Measurements from ENCODE around the gene BRD3OS.

Gene BRD3OS

GRCh38 chr9:134028076-134028475 is 2.8 kb downstream of the BRD3OS start:
- DNase-seq (ENCODE audit: extremely low read depth, insufficient read length), result no peak
- TF ChIP-seq CTCF (IDR thresholded peaks at IDR 0.05; ENCODE audit: insufficient read depth, low read length, poor library complexity, severe bottlenecking), result no peak
- Histone ChIP-seq H3K27me3 (replicated peaks; ENCODE audit: control insufficient read depth, insufficient read depth, low read length) (no peaks in the 10 kb centered on the region), H3K4me3 (replicated peaks; ENCODE audit: low read depth, low read length) (no peak overlapping the region), H3K36me3 (ENCODE audit: control insufficient read depth, insufficient read depth, low read length) (peaks cover 7% of the 10 kb centered on the region)

GRCh38 chr9:134028575-134029247 is 3.4 kb downstream of the BRD3OS start:
- no peak for DNase-seq (ENCODE audit: extremely low read depth, insufficient read length)
- TF ChIP-seq CTCF (IDR thresholded peaks at IDR 0.05; ENCODE audit: insufficient read depth, low read length, poor library complexity, severe bottlenecking), result no peak
- Histone ChIP-seq H3K36me3 (ENCODE audit: control insufficient read depth, insufficient read depth, low read length) (peaks cover 11% of the 10 kb centered on the region), H3K27me3 (replicated peaks; ENCODE audit: control insufficient read depth, insufficient read depth, low read length) (no peaks in the 10 kb centered on the region), H3K4me3 (replicated peaks; ENCODE audit: low read depth, low read length) (no peak overlapping the region)

GRCh38 chr9:134029248-134030226 is 4.3 kb downstream of the BRD3OS start:
- no peak for DNase-seq (ENCODE audit: extremely low read depth, insufficient read length)
- Histone ChIP-seq H3K36me3 (ENCODE audit: control insufficient read depth, insufficient read depth, low read length) (peaks cover 15% of the 10 kb centered on the region), H3K4me3 (replicated peaks; ENCODE audit: low read depth, low read length) (no peak overlapping the region), H3K27me3 (replicated peaks; ENCODE audit: control insufficient read depth, insufficient read depth, low read length) (no peaks in the 10 kb centered on the region)
- no peak for TF ChIP-seq CTCF (IDR thresholded peaks at IDR 0.05; ENCODE audit: insufficient read depth, low read length, poor library complexity, severe bottlenecking)

GRCh38 chr9:134030821-134031470 is 5.7 kb downstream of the BRD3OS start:
- no peak overlapping the region for H3K4me3 ChIP-seq (replicated peaks; ENCODE audit: low read depth, low read length)
- no peak for TF ChIP-seq CTCF (IDR thresholded peaks at IDR 0.05; ENCODE audit: insufficient read depth, low read length, poor library complexity, severe bottlenecking)
- peaks cover 24% of the 10 kb centered on the region for H3K36me3 ChIP-seq (ENCODE audit: control insufficient read depth, insufficient read depth, low read length)
- DNase-seq (ENCODE audit: extremely low read depth, insufficient read length), result no peak
- no peaks in the 10 kb centered on the region for H3K27me3 ChIP-seq (replicated peaks; ENCODE audit: control insufficient read depth, insufficient read depth, low read length)

- Histone ChIP-seq H3K27me3 (replicated peaks; ENCODE audit: control insufficient read depth, insufficient read depth, low read length) (no peaks in the 10 kb centered on the region), H3K36me3 (ENCODE audit: control insufficient read depth, insufficient read depth, low read length) (peaks cover 26% of the 10 kb centered on the region), H3K4me3 (replicated peaks; ENCODE audit: low read depth, low read length) (no peak overlapping the region)
- TF ChIP-seq CTCF (IDR thresholded peaks at IDR 0.05; ENCODE audit: insufficient read depth, low read length, poor library complexity, severe bottlenecking), result no peak
- no peak for DNase-seq (ENCODE audit: extremely low read depth, insufficient read length)
These were observed 6.5 kb downstream of the BRD3OS start for GRCh38 chr9:134031783-134032182.

Data from GM06990 (cell line).